DMS79 treated with DMSO at 0.1 percent for 48 hours (cell line): ENCODE results near the gene WDR82.

Source experiments
- DNase-seq: peaks from one replicate; lab custom pipeline; 2025; lab: John Stamatoyannopoulos, UW

The WDR82 gene

DNA sequence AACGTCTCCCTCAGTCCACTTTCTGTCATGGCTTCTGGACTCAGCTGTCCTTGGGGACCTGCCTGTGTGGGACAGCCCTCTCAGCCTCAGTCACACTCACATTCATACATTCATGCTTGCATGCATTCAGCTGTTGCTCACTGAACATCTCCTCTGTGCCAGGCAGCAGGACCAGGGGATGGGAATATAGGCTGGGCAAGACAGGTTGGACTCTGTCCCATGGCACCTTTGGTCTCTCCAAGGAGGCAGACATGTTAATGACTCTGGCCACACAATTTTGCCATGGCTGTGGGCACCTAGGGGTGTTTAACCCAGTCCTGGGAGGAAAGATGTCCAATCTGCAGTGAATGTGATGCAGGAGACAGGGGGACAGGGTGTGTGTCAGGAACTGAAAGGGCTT, 29.9 kb upstream of the WDR82 start:
- no peak for DNase-seq

DNA sequence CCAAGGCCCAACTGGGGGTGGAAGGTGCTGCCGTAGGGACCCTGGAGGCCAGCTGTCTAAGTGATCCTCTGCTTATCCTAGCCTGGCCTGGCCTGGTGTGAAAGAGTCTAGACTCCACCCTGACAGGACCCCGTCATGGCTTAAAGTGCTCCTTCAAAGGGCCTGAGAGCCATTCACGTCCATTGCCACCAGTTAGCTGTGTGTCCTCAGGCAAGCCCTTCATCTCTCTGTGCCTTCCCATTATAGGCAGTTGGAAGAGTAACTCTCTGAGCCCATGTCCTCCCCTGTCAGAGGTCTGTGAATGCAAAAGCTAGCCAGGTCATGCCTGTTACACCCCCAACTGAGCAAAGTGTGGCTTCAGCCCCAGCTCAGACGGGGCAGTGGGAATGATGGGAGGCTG, 28.5 kb upstream of the WDR82 start:
- no peak for DNase-seq

DNA sequence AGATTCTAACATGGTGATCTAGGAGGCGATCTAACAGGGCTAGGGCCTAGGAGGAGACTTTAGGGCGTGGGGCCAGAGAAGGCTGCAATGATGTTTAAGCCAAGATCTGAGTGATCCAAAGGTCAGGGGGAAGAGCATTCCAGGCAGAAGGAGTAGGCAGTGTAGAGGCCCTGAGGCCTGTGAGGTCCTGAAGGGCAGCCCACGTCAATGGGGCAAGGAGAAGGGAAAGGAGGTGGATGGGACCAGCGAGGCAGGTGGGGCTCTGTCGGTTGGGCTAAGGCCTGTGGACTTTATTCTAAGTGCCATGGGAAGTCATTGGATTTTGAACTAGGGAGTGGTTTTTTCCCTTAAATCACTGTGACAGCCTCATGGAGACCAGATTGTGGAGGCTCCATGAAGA, 27.5 kb upstream of the WDR82 start:
- DNase-seq: no peak

DNA sequence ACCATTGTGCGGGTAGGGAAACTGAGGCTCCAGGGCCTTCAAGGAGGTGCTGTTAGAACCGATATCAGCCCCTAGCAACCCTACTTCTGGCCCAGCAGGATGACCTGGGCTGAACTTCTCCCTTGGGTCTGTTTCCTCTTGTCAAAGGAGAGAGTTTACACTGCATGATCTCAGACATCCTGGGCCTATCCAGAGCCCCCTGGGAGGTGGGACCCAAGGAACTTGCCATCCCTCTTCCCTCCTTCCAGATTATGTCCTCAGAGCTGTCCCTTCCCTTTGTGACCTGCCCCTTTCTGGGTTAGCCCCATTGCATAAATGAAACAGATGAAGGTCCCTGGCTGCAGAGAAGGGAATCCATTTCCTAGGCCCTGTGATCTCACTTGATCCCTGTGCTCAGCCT, 25.4 kb upstream of the WDR82 start:
- DNase-seq: no peak

DNA sequence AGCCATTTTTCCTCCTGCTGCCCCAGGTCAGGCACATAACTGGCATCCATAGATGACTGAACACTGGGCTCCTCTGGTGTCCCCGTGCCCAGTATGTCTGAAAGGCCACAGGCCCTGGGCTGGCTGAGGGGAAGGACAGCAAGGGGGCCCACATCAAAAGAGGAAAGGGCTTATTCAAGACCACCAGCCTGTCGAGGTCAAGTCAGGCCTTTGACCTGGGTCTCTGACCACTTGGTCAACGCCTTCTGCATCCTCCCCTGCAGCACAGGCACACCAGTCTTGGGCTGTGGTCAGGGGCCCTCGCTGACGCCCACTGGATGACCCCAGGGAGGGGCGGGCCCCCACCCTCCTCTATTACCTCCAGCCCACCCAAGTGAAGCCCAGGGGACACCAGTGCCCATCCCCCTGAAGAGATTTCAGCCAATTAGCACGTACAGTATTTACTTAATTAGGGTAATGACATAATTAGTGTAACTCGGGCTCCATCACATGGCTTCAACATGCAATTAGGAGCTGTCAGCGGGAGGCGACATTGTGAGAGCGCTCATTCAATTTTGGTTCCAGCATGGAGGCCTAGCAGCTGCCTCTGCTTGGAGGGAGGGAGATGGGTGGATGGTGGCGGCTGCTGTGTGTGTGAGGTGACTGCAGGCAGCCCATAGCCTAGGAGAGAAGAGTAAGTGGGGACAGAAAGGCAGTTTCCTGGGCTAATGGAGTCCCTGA, 24.1 kb upstream of the WDR82 start:
- DNase-seq: no peak

DNA sequence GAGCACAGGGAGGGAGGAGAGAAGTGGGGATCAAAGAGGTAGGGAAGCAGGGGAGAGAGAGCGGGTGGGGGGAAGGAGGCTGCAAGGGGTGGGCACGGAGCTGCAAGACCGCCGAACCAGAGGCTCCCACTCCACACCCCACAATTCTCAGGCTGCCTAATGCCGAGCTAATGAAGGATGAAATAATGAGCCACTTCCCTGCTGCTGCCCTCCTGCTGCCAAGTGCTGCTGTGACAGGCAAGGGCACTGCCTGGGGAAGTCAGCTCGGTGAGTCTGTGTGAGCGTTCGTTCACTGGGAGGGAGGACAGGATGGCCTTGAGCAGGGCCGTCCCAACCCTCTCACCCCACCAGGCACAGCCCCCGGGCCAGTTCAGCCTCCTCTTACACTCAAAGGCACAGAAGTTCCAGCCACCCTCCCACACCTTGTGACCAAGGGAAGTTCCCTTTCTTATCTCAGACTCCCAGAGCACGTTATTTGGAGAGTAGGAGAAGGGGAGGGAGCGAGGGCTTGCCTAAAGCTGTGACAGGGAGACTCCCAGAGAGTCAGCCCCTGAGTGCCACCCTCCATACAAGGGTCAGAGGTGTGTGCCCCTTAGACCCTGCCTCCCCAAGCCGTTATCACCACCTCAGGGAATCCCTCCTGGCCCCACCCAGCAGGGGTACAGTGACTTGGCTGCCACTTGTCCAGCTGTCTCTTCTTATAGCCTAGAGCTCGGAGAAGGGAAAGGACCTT, 21.6 kb upstream of the WDR82 start:
- peak; percentile 11 for DNase-seq

DNA sequence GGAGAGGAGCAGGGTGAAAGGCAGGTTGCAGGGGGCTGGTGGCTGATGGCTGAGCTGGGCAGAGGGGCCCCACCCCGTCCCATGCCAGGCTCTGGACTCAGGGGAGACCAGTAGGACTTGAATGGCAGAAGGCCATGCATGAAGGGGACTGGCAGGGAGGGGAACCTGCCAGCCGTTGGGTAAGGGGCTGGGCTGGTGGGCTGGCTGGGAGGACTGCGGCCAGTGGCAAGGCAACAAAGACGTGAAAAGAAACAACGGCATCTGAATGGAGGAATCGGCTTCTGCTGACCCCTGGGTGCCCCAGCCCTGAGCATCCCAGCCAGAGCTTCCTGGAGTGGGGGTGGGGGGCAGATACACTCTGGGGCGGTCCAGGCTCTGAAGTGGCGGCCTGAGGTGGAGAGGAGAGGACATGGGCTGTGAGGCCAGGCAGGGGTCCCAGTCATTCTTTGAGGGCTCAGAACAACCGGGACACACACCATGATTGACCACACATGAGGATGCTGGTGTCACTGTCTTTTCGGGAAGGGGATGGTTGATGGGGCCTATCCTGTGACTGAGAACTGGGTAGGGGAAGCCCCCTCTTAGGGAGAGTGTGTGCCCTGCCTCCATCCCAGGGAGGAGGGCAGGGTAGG, 20.9 kb upstream of the WDR82 start:
- DNase-seq: no peak

DNA sequence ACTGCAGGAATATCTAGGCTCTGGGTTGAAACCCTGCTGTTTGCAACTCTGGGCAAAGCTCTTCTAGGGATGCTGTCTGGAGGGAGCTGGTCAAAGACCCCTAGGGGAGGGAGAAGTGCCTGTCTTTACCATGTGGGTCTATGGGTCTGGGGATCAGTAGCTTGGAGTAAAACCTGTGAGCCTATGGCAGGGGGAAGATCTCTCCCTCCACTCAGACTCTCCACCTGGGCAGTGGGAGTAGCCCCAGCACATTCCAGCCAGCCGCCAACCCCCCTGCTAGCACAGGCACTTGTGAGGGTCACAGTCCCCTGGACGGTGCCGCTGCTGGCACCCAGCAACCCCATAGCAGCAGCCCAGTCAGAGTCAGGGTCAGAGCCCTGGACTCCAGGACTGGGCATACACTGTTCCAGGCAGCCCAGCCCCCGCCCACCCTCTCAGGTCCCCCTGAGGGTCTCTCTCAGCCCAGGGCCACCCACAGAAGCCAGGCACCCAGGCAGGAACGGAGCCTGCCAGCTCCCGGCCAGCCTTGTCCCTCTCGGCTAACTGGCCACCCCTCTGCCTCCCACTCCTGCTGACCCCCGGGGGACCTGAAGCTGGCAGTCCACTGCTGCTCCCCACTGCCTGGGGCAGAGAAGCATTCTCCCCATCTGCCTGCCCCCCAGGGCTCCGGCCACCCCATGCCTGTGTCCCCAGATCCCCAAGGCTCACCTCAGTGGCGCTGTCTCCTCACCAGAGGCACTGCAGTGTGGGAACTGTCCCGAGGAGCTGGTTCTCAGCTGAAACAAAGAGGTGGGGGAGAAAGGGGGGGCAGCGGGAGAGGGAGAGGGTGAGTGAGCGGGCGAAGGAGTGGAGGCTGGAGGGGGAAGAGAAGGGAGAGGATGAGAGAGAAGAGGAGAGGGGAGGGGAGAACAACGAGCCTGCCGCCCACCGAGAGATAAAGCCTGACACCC, 20.0 kb upstream of the WDR82 start:
- DNase-seq: no peak

DNA sequence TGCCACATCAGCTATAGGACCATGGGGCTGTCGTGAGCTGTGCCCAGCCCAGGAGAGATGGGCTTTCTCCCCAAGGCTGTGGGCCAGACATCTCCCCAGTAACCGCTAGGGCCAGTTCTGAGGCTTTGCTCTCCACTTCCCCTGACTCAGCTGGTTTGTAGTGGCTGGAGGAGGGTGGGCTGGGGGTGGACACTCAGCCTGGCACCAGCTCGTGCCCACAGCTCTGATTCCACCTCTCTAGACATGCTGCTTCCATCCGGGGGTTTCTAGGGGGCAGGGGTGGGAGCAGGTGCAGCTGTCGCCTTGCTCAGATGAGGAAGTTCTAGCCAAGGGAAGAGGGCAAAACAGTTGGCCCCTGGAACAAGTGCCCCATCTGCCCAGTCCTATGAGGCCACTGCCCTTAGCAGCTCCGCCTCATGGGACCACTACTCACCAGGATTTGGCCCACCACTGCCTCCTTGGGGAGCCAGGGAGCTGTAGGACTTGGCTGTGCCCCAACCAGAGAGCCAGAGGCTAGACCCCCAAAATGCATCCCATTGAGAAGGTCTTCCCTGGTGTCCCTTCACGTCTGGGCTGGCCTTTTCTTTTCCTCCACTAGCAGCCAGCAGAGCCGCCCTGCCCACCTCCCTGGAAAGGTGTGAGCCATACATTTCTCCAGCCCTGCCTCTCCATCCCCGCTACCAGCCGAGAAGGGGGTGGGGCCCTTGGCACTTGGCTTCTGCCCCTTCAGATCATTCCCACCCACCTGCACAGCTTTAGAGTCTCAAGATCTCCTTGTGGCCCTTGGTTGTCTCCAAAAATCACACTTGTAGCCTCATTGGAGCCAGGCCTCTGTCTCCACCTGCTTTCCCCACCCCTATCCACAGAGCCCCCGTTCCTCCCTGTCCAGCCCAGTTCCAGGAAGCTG, 19.0 kb upstream of the WDR82 start:
- DNase-seq: no peak

DNA sequence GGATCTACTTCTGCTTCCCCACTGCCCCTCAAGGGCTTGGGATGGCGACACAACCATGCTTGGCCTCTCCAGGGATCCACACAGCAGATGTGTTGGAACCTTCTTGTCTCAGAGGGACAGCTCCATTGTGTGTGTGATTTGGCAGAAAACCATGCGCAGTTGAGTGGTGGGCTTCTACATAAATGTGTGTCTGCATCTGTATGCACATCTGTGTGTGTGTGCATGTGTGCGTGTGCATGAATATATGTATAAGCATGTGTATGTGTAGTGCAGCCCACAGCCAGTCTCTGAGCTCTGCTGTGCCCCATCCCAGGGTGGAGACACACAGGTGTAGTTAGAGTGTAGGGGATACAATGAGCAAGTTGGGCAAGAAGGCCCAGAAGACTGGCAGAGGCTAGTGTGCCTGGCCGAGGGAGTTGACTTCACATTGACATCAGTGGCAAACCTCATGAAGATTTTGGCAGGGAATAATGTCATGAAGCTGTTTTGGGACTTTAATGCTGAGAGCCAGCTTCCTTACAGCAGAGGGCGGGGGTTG, 17.3 kb upstream of the WDR82 start:
- no peak for DNase-seq

DNA sequence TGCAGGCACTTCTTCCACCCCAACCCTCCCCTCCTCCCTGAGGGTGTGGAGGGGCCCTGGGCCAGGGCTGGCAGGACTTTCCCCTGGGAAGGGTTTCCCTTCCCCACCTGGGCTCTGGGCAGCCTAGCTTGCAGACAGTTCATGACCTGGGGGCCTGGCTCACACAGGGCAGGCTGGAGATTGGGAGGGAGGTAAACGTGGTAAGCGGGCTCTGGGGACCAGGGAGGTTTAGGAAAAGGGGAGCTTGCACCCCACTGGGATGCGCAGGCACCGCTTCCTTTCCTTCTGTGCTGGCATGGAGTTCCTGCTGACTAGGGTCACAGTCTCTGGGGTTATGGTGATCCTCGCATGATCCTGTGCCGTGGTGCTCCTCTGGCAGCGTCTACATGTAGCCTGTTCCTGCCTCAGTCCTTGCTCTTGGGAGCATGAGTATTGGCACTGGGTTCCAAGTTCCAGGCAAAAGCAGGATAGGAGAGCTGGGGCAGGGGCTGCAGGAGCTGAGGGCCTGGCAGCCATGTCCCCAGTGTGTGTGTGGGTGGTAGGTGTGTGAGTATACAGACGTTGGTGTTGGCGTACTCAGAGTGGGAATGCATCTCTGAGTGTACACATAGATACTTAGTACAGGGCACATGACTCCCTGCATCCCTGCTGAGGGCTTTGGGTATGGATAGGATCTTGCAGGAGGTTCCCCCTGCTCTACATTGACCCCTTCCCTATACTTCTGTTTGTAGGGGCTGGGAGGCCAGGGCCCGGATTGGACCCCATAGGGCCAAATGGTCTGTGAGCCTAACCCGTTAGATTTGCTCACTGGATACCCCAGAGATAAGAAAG, 16.1 kb upstream of the WDR82 start:
- DNase-seq: no peak

DNA sequence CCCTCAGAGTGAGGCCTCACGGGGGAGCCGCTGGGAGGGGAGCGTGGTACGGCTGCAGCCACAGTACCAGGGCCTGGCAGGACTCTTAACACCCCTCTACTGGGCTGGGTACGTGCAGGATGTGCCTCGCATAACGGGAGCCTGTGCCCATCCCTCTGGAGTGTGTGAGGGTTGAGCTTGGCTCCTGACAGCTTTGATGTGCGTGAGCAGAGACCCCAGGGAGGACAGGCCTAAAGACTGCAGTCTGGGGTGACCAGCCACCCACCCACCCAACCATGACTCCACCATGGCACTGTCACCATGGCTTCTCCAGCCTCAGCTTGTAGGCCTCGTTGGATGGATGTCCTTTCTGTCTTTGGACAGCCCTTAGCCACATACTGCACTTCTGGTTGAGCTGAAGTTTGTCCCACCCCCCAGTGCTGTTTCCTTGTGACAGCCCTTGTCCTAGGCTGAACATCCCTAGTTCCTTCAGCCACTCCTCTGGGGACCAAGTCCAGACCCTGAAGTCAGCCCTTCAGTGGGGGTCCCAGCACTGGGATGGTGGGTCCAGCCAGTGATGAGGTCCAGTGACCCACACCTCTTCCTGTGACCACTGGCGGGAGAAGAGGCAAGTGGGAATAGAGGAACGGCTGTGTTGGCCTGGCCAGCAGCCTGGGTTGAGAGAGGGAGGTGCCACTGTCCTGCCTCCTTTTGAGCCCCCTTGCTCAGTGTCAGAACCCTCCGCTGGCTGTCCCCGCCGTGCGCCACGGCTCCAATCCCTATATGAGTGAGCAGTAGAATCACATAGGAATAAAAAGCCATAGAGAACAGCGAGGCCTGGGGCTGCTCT, 15.3 kb upstream of the WDR82 start:
- DNase-seq: no peak

DNA sequence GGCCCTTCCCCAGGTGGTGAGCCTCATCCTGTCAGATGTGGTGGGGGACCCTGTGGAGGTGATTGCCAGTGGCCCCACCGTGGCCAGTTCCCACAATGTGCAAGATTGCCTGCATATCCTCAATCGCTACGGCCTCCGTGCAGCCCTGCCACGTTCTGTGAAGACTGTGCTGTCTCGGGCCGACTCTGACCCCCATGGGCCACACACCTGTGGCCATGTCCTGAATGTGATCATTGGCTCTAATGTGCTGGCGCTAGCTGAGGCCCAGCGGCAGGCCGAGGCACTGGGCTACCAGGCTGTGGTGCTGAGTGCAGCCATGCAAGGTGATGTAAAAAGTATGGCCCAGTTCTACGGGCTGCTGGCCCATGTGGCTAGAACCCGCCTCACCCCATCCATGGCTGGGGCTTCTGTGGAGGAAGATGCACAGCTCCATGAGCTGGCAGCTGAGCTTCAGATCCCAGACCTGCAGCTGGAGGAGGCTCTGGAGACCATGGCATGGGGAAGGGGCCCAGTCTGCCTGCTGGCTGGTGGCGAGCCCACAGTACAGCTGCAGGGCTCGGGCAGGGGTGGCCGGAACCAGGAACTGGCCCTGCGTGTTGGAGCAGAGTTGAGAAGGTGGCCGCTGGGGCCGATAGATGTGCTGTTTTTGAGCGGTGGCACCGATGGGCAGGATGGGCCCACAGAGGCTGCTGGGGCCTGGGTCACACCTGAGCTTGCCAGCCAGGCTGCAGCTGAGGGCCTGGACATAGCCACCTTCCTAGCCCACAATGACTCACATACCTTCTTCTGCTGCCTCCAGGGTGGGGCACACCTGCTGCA, 14.0 kb upstream of the WDR82 start:
- DNase-seq: no peak

DNA sequence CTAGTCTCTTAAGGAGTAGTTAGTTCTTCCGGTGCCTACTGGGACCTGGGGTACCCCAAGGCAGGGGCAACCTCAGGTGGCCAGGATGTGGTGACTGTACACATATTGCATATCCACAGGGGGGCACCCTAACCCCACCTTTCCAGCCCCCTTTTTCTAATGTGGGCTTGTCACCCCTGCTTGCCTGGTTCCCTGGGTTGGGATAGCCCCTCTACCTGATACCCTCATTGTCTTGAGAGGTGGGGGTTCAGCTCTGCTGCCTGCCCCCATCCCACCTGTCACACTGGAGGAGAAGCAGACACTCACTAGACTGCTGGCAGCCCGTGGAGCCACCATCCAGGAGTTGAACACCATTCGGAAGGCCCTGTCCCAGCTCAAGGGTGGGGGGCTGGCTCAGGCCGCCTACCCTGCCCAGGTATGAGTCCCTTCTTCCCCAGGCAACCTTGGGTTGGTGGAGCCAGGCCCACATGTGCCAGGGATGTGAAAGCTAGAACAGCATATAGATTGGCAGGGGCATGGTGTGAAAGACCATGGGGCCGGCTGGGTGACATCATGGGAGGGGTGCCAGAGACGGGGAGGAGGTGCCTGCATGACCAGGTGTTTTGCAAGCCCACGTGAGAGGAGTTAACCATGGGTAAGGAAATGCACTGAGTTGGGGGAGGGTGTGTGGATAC, 13.2 kb upstream of the WDR82 start:
- no peak for DNase-seq

DNA sequence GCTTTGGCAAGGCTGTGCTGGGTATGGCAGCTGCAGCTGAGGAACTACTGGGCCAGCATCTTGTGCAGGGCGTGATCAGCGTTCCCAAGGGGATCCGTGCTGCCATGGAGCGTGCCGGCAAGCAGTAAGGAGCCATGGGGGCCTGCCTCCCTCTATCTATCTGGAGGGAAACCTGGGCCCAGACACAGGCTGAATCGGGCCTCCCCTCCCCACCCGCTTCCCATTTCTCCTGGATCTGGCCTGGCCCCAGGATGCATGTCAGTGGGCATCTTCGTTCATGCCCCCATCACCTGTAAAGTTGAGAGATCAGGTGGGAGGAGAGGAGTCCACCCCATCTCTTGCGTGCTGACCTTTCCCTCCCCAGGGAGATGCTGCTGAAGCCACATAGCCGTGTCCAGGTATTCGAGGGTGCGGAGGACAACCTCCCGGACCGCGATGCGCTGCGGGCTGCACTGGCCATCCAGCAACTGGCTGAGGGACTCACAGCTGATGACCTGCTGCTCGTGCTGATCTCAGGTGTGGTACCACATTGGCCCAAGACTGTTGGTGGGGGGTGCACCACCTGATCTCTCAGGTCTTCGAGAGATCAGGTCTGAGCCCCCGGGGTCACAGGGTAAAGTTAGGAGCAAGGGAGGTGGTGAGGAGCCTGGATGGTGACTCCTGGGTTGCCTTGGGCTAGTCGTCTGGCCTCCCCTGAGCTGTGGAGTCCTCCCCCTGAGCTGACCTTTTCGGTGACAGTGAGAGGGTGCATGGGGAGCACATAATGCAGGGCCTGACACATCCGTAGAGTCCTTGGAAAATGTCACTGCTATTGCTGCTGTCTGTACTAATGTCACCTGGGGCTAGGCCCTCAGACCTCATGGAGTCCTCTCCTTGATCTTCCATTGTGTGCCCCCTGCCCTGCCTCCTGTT, 12.4 kb upstream of the WDR82 start:
- no peak for DNase-seq
